NCI-H526 (cell line): ENCODE measurements around the gene PC.

Experiments
- DNase-seq, 2 experiments: peaks; one replicate each; lab custom pipeline; 2025; lab: John Stamatoyannopoulos, UW

PC gene

DNA sequence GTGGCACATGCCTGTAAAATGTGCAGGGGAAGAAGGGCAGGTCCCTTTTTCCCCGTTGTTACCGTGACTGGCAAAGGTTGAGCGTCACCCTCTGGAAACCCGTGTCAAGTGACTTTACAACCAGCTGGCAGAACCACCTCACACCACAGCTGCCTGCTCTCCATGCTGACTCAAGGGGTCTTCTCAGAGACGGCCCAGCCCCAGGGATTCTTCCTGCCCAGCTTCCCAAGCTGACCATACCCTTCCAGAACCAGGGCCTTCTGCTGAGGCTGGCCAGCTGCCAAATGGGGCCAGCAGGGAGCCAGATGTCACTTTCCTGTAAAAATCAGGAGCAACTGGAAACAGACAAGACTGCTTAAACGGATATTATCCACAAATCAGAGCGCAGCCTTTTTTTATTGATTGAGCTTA is 6.3 kb downstream of the PC start:
- DNase-seq: no peak

DNA sequence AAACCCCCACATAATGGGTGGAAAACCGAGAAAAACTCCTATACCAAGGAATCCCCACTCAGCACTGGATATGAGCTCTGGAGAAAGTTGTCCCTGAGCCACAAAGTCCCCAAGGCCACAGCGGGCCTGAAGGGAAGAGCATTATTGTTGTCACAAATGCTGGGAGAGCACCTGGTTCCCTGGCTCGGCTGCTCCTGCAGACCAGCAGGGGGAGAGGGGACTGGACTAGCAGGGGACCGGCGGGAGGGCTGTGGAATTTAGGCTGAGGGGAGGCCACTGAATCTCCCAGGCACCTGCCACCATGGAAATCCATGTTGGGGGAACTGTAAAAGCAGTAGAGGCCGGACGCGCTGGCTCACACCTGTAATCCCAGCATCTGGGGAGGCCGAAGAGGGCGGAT is 7.0 kb downstream of the PC start:
- no peak for DNase-seq

DNA sequence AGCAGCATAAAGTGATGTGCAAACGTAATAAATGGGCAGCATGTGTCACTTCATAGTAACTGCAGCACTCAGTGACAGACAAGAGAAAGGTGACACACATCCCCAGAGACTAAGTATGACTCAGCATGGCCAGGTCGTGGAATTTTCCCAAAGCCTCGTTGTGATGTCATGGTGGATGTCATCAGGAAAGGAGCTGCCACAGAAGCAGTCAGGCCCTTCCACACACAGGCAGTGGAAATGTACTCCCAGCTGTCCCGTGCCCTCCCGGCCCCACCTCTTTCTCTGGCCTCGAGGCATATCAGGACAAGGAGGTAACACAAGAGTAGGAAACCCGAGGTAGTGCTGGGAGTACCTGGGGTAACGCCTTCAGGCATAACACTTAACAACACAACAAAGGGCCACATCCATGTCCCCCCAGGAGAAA is 8.1 kb downstream of the PC start:
- no peak for DNase-seq

DNA sequence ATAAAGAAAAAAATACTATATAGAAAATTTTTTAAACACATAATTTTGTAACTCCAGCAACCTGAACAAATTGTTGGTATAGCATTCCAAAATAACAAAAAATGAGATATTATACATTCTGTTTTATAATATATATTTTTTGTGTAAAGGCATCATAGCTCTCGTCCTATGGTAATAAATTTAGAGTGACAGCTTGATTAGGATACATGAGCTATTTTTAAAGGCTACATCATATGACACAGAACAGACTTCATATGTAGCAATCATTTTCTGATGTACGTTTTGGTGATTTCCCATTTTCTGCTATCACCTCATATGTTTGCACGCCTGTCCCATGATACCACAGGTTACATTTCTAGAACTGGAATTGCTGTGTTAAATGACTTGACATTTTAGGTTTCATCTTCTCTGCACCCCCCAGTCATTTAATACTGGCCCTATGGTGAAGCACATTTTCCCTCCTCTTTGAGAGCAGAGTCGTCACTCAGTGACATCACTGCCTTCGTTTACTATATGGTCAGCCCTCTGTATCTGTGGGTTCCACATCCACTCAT is 19.5 kb downstream of the PC start:
- DNase-seq: no peak

DNA sequence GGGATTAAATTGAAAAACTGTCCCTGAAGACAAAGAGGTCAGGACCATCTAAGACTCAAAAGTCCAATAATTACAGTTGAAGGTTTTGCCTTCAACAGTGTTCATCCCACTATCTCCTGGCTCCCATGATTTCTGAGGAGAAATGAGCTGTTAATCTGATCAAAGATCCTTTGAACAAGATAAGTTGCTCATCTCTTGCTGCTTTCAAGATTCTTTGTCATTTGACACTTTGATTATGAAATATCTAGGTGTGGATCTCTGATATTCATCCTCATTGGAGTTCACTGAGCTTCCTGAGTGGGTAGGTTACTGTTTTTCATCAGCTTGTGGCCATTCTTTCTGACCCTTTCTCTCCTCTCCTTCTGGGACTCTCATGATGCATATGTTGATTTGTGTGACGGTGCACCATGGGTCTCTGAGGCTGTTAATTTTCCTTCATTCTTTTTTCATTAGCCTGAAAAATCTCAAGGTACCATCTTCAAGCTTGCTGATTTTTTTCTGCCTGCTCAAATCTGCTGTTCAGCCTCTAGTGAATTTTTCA is 20.9 kb downstream of the PC start:
- no peak for DNase-seq

DNA sequence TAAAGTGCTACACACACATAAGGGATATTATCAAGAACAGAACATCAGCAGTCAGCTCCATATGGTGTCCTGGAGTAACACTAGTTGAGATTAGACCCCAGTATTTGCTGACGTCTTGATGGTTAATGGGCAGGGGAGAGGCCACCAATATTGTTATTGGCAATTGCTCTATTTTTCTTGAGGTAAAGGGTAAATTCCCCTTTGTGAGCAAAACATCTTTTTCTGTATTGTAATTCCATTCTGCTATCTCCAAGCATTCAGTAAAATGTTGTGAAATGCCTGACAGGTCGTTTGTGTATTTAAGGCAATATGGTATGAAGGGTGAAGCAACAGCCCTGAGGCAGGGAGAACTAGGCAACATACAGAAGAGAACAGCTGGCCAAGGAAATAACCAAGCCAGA is 21.9 kb downstream of the PC start:
- DNase-seq: no peak

DNA sequence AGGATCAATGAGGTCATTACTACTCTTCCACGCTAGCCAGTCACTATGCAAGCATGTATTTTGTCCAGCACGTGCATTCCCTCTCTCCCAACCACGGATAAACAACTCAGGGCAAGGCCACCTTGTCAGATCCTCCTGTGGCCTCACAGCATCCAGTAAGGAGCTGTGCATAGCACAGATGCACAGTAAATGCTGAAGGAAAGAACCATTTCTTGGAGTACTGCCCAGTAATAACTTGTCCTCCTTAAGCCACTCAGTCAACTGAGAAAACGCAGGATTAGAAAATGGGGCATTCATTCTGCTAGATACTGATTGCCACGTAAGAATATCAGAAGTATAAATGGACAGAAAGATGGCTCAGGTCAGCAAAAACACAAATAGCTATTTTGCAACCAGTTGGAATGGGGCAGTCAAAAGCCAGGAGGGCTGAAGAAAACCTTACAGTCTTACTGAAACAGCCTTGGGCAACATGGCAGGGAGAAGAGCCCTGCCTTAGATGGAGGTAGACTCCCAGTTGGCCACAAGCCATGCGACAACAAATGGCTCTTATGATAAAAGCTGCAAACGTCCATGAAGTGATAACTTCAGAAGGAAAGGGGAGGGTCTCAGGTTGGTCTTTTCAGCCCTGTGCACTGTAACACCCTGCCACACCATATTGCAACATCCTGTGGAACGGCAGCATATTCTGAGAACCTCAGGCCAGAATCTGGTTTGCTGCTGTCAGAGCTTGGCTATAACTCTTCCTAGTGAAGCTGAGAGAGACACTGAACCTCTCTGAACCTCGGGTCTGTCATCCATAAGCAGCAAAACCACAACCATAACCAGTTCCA is 23.0 kb downstream of the PC start:
- DNase-seq: no peak

DNA sequence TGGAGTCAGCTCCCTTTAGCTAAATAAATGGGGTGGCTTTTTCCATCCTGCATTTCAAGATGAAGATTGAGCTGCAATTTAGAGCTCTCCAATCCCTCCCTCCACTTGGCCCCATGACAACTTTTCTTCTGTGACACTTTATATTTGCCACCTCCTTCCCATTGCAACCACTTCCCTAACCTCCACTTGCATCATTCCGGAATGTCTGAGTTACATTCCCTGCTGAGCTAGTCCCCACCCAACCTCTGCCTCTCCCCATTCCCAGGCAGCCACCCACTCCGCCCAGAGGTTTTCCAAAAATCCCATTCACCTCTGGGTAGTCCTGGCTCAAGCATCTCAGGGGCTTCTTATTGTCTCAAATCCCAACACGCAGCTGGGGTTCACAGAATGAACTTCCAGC is 24.7 kb downstream of the PC start:
- DNase-seq: no peak

DNA sequence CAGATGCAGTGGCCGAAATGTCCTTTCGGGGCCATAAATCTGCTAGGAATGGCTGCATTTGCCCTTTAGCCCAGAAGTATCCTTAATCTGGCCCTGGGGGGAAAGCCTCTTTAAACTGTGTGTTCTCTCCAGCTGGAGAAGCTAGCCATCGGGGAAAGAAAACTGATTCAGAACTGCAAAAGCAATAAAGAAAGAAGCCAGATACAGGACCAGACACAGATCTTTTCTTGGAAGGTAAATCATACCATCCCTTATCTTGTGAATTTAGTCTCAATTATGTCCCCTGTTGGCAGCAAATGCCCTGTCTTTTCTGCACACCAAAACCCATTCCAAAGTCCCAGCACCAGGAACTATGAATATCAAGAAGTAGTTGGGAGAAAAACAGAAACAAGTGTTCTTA is 25.6 kb downstream of the PC start:
- no peak for DNase-seq

DNA sequence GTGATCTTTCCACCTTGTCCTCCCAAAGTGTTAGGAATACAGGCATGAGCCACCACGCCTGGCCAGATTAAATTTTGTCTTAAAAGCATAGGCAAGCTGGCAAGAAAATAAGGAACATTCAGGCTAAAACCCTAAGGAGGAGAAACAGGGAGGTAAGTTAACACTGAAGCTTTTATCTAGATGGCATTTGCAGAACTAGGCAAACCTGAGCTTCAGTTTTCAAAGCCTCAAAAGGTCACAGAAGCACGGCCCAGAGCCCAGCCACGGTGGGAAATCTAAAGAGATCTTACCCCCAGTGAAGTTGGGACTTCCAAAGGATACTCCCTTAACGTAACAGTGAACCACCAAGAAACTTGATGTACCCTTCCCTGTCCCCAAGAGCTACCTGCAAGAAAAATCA is 28.4 kb downstream of the PC start:
- no peak for DNase-seq

DNA sequence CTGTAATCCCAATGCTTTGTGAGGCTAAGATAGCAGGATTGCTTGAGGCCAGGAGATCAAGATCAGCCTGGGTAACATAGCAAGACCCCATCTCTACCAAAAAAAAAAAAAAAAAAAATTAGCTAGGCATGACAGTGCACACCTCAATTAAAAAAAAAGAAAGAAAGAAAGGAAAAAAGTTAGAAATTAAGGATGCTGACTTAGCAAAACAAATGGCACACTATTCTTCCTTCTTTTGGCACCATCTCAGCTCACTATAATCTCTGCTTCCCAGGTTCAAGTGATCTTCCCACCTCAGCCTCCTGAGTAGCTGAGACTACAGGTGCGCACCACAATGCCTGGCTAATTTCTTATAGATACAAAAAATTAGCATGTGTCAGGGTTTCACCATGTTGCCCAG is 33.9 kb downstream of the PC start:
- no peak for DNase-seq

DNA sequence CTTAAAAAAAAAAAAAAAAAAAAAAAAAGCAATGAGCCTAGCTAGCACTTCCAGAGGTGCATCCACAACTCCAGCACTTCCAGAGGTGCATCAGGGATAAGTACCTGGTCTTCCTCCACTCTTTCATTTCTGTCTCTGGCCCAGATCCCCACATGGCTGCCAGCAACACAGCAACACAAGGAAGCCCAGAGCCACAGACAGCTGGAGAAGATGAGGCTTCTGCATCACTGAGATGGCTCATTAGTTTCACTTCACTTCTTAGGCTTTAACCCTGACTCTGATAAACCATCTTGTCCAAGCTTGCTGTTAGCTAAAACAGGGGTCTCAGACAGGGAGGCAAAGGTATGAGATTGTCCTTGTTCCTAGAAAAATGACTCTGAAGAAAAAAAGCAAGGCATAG is 35.6 kb downstream of the PC start:
- DNase-seq: no peak

DNA sequence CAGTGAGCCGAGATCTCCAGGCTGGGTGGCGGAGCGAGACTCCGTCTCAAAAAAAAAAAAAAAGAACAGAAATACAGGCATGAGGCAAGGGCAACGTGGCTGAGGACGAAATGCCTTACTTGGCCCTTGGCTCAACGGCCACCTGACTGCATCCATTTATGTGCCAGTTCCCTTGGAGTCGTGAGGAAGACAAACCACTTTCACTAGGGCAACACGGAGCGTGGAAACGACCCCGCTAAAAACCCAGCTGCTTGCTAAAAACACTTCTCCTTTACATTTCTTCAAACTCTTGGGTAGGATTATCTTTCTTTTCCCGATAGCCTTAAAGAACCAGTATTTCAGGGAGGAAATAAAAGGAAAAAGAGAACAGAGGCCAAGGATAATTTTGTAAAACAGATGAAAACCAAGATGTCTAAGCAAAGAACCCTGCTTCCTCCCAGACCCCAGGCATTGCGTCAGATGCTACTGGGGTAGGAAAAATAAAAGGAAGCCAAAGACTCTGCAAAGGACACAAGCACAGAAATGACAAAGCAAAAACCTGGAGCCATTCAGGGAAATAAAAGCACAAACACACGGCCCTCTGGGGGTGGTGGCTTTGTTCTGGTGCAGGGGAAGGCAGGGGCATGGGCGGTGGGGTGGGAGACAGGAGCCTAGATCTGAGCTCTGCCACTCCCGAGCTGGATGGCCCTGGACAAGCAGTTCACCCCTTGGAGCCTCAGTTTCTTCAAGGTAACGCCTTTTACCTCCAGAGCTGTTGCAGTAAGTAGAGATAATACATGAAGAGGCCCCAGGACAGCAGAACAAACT is 37.0 kb downstream of the PC start:
- no peak for DNase-seq

DNA sequence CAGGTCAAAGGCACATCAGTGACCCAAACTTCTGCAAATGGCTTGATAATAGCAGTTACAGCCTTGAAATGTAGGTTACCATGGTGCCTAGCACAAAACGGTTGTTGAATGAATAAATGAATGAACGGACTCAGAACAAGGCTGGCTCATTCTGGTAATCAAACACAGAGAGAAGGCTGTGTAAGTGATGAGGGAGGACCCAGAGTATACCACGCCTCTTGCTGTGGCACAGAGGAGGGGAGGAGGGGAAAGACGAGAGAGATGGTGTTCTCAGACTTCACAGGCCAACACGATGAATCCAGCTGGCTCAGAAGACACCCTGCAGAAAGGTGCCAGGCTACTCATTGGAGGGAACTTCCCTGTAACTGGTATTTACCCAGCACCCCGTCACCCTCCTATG is 38.3 kb downstream of the PC start:
- no peak for DNase-seq

DNA sequence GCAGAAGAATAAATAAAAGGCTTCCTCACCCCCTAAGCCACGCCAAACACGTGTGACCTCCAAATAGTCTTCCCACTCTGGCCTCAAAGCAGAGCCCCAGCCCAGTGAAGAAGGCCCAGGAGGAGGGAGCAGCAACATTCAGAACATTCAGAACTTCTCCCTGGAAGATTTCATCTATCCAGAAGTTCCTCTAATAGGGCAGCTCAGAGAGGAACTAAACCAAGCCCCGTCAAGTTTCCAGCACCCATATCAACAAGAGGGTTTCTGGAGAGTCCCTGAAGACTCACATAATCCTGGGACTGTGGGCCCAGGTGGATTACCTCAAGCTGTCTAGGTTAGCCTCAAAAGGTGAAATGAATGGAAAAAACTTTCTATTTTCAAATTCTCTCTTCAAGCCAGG is 39.4 kb downstream of the PC start:
- DNase-seq: no peak

DNA sequence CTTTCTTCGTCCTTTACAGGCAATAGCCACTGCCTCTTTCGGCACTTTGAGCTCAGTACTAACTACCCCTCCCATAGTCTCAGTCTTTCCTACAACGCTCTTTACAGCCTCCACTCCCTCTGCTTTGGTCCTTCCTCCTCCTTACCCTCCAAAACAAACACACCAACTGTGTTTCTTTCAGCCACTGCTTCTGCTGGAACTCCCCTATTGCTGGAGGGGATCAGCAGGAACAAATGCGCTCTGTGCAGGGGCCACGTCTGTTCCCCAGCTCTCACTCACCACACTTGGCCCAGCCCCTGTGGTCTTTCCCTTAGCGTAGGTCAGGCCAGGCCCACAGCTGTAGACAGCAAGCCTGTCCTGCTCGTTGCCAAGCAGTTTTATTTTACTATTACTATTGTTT is 42.3 kb downstream of the PC start:
- no peak for DNase-seq

DNA sequence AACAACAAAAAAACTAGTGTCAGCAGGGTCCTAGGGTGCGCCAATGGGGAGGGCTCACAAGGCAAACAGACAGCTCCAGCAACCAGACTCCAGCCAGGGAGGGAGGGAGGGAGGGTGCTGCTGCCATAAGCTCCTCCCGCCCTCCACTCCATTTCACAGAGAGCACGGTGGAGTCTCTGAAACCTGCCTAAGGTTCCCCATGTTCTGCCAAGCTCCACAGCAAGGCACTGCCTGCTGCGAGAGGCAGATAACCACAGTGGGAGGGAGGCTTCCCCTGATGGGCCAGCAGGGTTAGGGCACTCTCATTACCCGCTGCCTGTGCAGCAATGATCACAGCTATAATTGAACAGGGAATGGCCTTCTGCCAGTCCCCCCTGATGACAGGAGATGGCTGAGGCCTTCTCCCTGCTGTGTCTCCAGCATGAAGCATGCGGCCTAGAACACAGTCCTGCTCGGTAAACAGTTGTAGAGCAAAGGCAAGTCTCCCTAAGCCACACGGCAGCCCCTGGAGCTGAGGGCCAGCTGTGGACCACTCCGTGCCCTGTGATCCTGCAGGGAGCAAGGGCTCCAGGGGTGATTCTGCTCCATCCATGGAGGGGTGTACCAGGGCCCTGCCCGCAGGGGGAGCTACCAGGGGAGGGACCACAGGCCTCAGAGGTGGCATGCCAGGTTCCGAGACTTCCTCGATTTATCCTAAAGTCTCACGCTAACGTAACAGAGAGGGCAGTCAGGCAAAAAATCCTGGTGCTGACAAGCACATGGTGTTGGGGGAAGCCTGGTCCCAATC is 42.9 kb downstream of the PC start:
- DNase-seq: no peak

DNA sequence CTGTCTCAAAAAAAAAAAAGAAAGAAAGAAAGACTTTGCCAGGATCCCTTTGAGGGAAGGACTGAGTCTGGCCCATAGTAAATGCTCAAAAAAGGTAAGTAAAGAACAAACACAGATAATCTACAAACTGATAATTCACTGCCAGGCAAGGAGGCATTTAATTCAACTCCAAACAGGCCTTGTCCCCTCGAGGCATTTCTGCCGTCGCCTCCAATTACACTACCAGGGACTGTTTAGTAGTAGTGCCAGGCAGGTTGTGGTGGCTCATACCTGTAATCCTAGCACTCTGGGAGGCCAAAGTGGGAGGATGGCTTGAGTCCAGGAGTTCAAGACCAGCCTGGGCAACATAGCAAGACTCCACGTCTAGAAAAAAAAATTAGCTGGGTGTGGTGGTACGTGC is 43.7 kb downstream of the PC start:
- no peak for DNase-seq

DNA sequence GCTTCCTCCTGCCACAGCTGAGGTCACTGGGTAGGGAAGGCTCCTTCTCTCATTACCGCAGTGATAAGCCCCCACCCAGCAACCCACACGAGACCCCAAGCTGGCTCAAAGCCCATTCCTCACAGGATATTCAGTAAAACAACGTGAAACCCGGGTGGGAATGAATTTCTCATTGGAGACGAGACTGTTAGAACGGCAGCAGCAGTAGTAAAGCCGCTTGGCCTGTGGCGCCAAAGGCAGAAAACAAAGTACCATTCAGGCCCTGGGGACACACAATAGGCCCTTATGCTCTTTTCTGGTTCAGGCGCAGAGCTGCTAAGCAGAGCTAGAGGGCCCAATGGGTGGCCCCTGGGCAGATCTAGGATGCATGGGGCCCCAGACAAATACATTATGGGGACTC is 45.3 kb downstream of the PC start:
- DNase-seq: peak; percentile 34 to 46

DNA sequence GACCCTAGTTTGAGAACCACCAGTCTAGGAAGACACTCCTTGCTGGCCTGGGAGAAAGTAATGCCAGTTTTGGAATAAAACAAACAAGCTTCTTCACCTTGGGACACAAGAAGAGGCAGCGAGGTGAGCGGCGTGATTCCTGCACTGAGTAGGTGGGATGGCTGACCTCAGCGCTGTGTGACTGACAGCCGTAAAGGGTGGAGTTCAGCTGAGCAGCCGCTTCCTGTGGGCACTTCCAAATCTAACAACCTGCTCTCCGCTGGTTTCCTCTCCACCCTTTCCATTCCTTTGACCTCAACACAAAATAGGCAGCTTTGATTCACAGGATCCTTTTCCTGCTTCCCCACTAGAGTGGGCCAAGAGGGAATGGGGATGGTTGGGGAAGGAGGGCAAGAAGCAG is 45.8 kb downstream of the PC start:
- no peak for DNase-seq

DNA sequence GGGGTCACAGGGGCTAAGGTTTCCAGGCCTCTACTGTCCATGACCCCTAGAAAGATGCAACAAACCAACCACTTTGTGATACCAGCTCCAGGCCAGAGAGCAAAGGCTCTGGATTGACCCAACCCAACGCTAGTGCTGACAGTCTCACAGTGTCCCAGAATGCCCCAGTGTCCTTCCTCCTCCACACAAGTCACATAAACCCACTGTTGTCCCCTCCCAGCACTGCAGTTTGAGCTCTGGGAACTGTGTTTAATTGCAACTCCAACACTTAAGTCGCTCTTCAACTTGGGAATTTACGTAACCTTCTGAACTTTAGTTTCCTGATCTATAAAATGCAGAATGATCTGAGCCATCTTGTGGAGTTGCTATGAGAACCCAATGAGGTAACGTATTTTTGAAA is 47.5 kb downstream of the PC start:
- DNase-seq: no peak

DNA sequence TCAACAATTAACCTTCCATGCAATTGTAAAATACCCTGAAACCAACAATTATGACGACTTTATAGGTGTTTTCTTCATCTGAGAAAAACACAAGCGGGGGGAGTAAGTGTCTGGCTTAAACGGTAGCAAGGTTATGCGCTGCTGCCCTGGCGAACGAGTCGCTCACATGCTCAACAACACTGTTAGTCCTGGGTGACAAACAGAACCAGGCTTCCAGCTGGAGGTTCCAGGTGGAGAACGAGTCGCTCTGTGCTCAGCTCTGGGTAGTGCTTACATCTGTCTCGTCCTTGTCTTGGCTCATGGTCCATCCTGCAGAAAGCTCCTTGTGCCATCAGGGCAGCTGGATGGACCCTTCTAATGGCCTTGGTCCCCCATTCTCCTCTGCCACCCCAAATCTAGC is 48.2 kb downstream of the PC start:
- no peak for DNase-seq
